GM18951 (cell line): ENCODE measurements around the gene IFT22.
"Not testable (repeated sequence)": the region's sequence is repeated elsewhere in the genome, so short reads cannot be mapped to it uniquely, and the experiment has no call there.

Source experiments
- POLR2A ChIP-seq: IDR thresholded peaks from 4 replicates; pipeline ENCODE4 v1.6.1; 2011; ENCODE audit warnings: mild to moderate bottlenecking; ENCODE audit not compliant: insufficient read length, insufficient read depth; ENCODE audit errors: extremely low read depth
- in situ Hi-C: fragments of 300-500 bp; cut with MboI; formaldehyde crosslinking; loops from one replicate; pipeline ENCODE4 v1.12.0; 2022; ENCODE audit warnings: low sequenced_read_pairs, mixed read lengths, inconsistent platforms; ENCODE audit not compliant: unreplicated experiment

IFT22 gene

GRCh38 chr7:101300465-101301376 lies 20.9 kb downstream of the IFT22 start:
- in situ Hi-C loops, result no loop called here
- no peak for TF ChIP-seq POLR2A

GRCh38 chr7:101299511-101300464 lies 21.8 kb downstream of the IFT22 start:
- in situ Hi-C loops, result no loop called here
- no peak for TF ChIP-seq POLR2A

- TF ChIP-seq POLR2A, result no peak
- in situ Hi-C loops, result no loop called here
These were observed 26.8 kb downstream of the IFT22 start for GRCh38 chr7:101294832-101295121.

GRCh38 chr7:101294039-101294831 lies 27.4 kb downstream of the IFT22 start:
- no peak for TF ChIP-seq POLR2A
- in situ Hi-C loops, result no loop called here

- in situ Hi-C loops, result not testable (repeated sequence)
These were observed 28.3 kb downstream of the IFT22 start for GRCh38 chr7:101293069-101294021.

- in situ Hi-C loops, result not testable (repeated sequence)
These were observed 29.0 kb downstream of the IFT22 start for GRCh38 chr7:101292566-101292965.

- in situ Hi-C loops, result not testable (repeated sequence)
These were observed 31.2 kb downstream of the IFT22 start for GRCh38 chr7:101290186-101291037.

GRCh38 chr7:101289687-101290086 lies 31.9 kb downstream of the IFT22 start:
- in situ Hi-C loops, result not testable (repeated sequence)

- in situ Hi-C loops, result no loop called here
- no peak for TF ChIP-seq POLR2A
These were observed 33.2 kb downstream of the IFT22 start for GRCh38 chr7:101288439-101288838.

- TF ChIP-seq POLR2A, result no peak
- in situ Hi-C loops, result no loop called here
These were observed 34.6 kb downstream of the IFT22 start for GRCh38 chr7:101287032-101287431.

- in situ Hi-C loops, result not testable (repeated sequence)
These were observed 35.7 kb downstream of the IFT22 start for GRCh38 chr7:101285880-101286279.

- in situ Hi-C loops, result no loop called here
- TF ChIP-seq POLR2A, result no peak
These were observed 36.4 kb downstream of the IFT22 start for GRCh38 chr7:101285171-101285570.

GRCh38 chr7:101280912-101281311 lies 40.7 kb downstream of the IFT22 start:
- in situ Hi-C loops, result not testable (repeated sequence)
